ENCODE data around the gene BCL2. TPM values are rescaled to one million over a fixed set of nuclear protein-coding genes. Genes with fewer than 3 reads are reported as not detected.
"Not testable (repeated sequence)": the region's sequence is repeated elsewhere in the genome, so short reads cannot be mapped to it uniquely, and the experiment has no call there.

Gene BCL2
- total RNA-seq, 2 experiments from 2014 or later: 1.4 to 2.5 TPM

GRCh38 chr18:63365876-63366212, 46.3 kb upstream of the BCL2 start:
- CTCF ChIA-PET (ENCODE audit: unreplicated experiment): no interaction called here
- intact Hi-C loops (cut with micrococcal nuclease; ENCODE audit: unreplicated experiment): loop anchor here (2.0 kb wide), 1 partner anchor 57 kb away; the partner anchor contains the start of gene VPS4B
- no peaks in the 10 kb centered on the region for H3K9me2 ChIP-seq (ENCODE audit: insufficient read depth, low read length)
- DNase-seq (ENCODE audit: low spot score): peak; percentile 8
- peaks cover 9% of the 10 kb centered on the region for H3K36me3 ChIP-seq (ENCODE audit: insufficient read depth, low read length)
- TF ChIP-seq EZH2phosphoT487 (IDR thresholded peaks at IDR 0.05; ENCODE audit: borderline replicate concordance, low read depth, low read length) (no peak), CTCF (conservative IDR thresholded peaks at IDR 0.05; ENCODE audit: low read length) (no peak)
- peak overlapping the region; percentile 85 for H3K4me3 ChIP-seq (ENCODE audit: low read depth, low read length, poor library complexity, severe bottlenecking)
- POLR2A ChIA-PET: interaction anchor here (0.6 to 1.3 kb wide), 4 partner anchors 39 to 844 kb away, joined by 3 to 5 read pairs (median 3); no protein-coding TSS in a partner anchor
- peak overlapping the region; percentile 99 for H3K4me2 ChIP-seq (ENCODE audit: low read length)
- H3K4me1 ChIP-seq (ENCODE audit: insufficient read depth, low read length, poor library complexity, severe bottlenecking): no peaks in the 10 kb centered on the region
- H2AFZ ChIP-seq (ENCODE audit: low read length): peak overlapping the region; percentile 76; the same call in 1 of the 2 replicates
- no TSS peak for BruUV-seq (replicated peaks)
- no peaks in the 10 kb centered on the region for H3K79me2 ChIP-seq (ENCODE audit: insufficient read depth, low read depth, low read length)
- no peaks in the 10 kb centered on the region for H4K20me1 ChIP-seq (ENCODE audit: insufficient read depth, low read length)
- no peak overlapping the region for H3K27ac ChIP-seq (ENCODE audit: low read depth, low read length, poor library complexity, severe bottlenecking)
- H3K9me3 ChIP-seq (ENCODE audit: low read length): no peaks in the 10 kb centered on the region

- no peaks in the 10 kb centered on the region for H3K9me2 ChIP-seq (ENCODE audit: insufficient read depth, low read length)
- no TSS peak for BruUV-seq (replicated peaks)
Observed at GRCh38 chr18:63363951-63364350, 44.4 kb upstream of the BCL2 start.

GRCh38 chr18:63363420-63363819, 43.9 kb upstream of the BCL2 start:
- H3K79me2 ChIP-seq (ENCODE audit: insufficient read depth, low read depth, low read length); H3K4me2 ChIP-seq (ENCODE audit: low read length); H4K20me1 ChIP-seq (ENCODE audit: insufficient read depth, low read length); H3K4me1 ChIP-seq (ENCODE audit: insufficient read depth, low read length, poor library complexity, severe bottlenecking); DNase-seq (ENCODE audit: low spot score); intact Hi-C loops (cut with micrococcal nuclease; ENCODE audit: unreplicated experiment); H3K4me3 ChIP-seq (ENCODE audit: low read depth, low read length, poor library complexity, severe bottlenecking); CTCF ChIA-PET (ENCODE audit: unreplicated experiment); H2AFZ ChIP-seq (ENCODE audit: low read length); H3K27ac ChIP-seq (ENCODE audit: low read depth, low read length, poor library complexity, severe bottlenecking); BruUV-seq (replicated peaks); H3K9me3 ChIP-seq (ENCODE audit: low read length); H3K9me2 ChIP-seq (ENCODE audit: insufficient read depth, low read length): not testable (repeated sequence)
- peaks cover 17% of the 10 kb centered on the region for H3K36me3 ChIP-seq (ENCODE audit: insufficient read depth, low read length)
- POLR2A ChIA-PET: interaction anchor here (0.6 kb wide), 1 partner anchor 40 kb away, joined by 3 read pairs; no protein-coding TSS in a partner anchor

More at GRCh38 chr18:63363951-63364350, 44.4 kb upstream of the BCL2 start:
- H3K79me2 ChIP-seq (ENCODE audit: insufficient read depth, low read depth, low read length): no peaks in the 10 kb centered on the region
- no peak for TF ChIP-seq CTCF (conservative IDR thresholded peaks at IDR 0.05; ENCODE audit: low read length)
- no peak for TF ChIP-seq EZH2phosphoT487 (IDR thresholded peaks at IDR 0.05; ENCODE audit: borderline replicate concordance, low read depth, low read length)
- H3K4me1 ChIP-seq (ENCODE audit: insufficient read depth, low read length, poor library complexity, severe bottlenecking): no peaks in the 10 kb centered on the region
- no peak overlapping the region for H3K27ac ChIP-seq (ENCODE audit: low read depth, low read length, poor library complexity, severe bottlenecking)
- ChIA-PET CTCF (ENCODE audit: unreplicated experiment) (no interaction called here), POLR2A (interaction anchor here (0.6 kb wide), 1 partner anchor 40 kb away, joined by 3 read pairs; no protein-coding TSS in a partner anchor)
- peaks cover 17% of the 10 kb centered on the region for H3K36me3 ChIP-seq (ENCODE audit: insufficient read depth, low read length)
- DNase-seq (ENCODE audit: low spot score): no peak
- H2AFZ ChIP-seq (ENCODE audit: low read length): no peak overlapping the region
- intact Hi-C loops (cut with micrococcal nuclease; ENCODE audit: unreplicated experiment): no loop called here
- H3K4me3 ChIP-seq (ENCODE audit: low read depth, low read length, poor library complexity, severe bottlenecking): no peak overlapping the region
- H3K9me3 ChIP-seq (ENCODE audit: low read length): no peaks in the 10 kb centered on the region
- H3K4me2 ChIP-seq (ENCODE audit: low read length): no peak overlapping the region
- no peaks in the 10 kb centered on the region for H4K20me1 ChIP-seq (ENCODE audit: insufficient read depth, low read length)
